Stimulated activated CD4-positive, alpha-beta T cell treated with anti-CD3 and anti-CD28 coated beads, Interleukin-15, amount 100 ng/mL, for 1 hour (primary cell): ENCODE data around the gene PFKFB3.
A peak's percentile ranks its signal among the peaks of the same experiment; 100 is the strongest.
"Not testable (repeated sequence)": the region's sequence is repeated elsewhere in the genome, so short reads cannot be mapped to it uniquely, and the experiment has no call there.

ENCODE experiments used
- DNase-seq, 2 donors: peaks; one replicate each; pipeline ENCODE4 v3.0.0-alpha.2; 2020; ENCODE audit warnings: low read depth in 1 of 2, low spot score in 1 of 2

The PFKFB3 gene

GRCh38 chr10:6202684-6203330 lies at the start of gene PFKFB3:
Gene PFKFB3, plus strand, starts transcription at chr10:6202932. Its CDS starts 329 bp downstream, at chr10:6203261.
- DNase-seq = peak; percentile 84 to 87

- DNase-seq = no peak
Measured at GRCh38 chr10:6153845-6154244, 48.9 kb upstream of the PFKFB3 start.

- no peak for DNase-seq
Measured at GRCh38 chr10:6154566-6154965, 48.2 kb upstream of the PFKFB3 start.

GRCh38 chr10:6158276-6158675 lies 44.5 kb upstream of the PFKFB3 start:
- DNase-seq = no peak

- DNase-seq = no peak
Measured at GRCh38 chr10:6161921-6162320, 40.8 kb upstream of the PFKFB3 start.

GRCh38 chr10:6162589-6163356 lies 40.0 kb upstream of the PFKFB3 start:
- DNase-seq = no peak

GRCh38 chr10:6163364-6164270 lies 39.1 kb upstream of the PFKFB3 start:
- peak; percentile 91 to 95 for DNase-seq

- no peak for DNase-seq
Measured at GRCh38 chr10:6164271-6165095, 38.2 kb upstream of the PFKFB3 start.

GRCh38 chr10:6165221-6165725 lies 37.5 kb upstream of the PFKFB3 start:
- DNase-seq = no peak

GRCh38 chr10:6165933-6166332 lies 36.8 kb upstream of the PFKFB3 start:
- DNase-seq = not testable (repeated sequence)

- DNase-seq = no peak
Measured at GRCh38 chr10:6167456-6167855, 35.3 kb upstream of the PFKFB3 start.

GRCh38 chr10:6168084-6168483 lies 34.6 kb upstream of the PFKFB3 start:
- no peak for DNase-seq

GRCh38 chr10:6170638-6171037 lies 32.1 kb upstream of the PFKFB3 start:
- DNase-seq = no peak

- no peak for DNase-seq
Measured at GRCh38 chr10:6171881-6172695, 30.6 kb upstream of the PFKFB3 start.

- DNase-seq = peak; percentile 22 to 34
Measured at GRCh38 chr10:6173203-6173602, 29.5 kb upstream of the PFKFB3 start.

- no peak for DNase-seq
Measured at GRCh38 chr10:6174201-6174874, 28.4 kb upstream of the PFKFB3 start.

GRCh38 chr10:6175329-6176055 lies 27.2 kb upstream of the PFKFB3 start:
- DNase-seq = no peak

GRCh38 chr10:6176691-6177231 lies 26.0 kb upstream of the PFKFB3 start:
- DNase-seq = no peak
